Stimulated activated CD8-positive, alpha-beta memory T cell treated with anti-CD3 and anti-CD28 coated beads, Interleukin-7, amount 100 ng/mL, for 24 hours (primary cell): Measurements from ENCODE around the gene KNL1.
"Not testable (repeated sequence)": the region's sequence is repeated elsewhere in the genome, so short reads cannot be mapped to it uniquely, and the experiment has no call there.

Source experiments
- DNase-seq: peaks from one replicate; pipeline ENCODE4 v3.0.0-alpha.2; 2020; ENCODE audit warnings: low read depth

The KNL1 gene, protein sequence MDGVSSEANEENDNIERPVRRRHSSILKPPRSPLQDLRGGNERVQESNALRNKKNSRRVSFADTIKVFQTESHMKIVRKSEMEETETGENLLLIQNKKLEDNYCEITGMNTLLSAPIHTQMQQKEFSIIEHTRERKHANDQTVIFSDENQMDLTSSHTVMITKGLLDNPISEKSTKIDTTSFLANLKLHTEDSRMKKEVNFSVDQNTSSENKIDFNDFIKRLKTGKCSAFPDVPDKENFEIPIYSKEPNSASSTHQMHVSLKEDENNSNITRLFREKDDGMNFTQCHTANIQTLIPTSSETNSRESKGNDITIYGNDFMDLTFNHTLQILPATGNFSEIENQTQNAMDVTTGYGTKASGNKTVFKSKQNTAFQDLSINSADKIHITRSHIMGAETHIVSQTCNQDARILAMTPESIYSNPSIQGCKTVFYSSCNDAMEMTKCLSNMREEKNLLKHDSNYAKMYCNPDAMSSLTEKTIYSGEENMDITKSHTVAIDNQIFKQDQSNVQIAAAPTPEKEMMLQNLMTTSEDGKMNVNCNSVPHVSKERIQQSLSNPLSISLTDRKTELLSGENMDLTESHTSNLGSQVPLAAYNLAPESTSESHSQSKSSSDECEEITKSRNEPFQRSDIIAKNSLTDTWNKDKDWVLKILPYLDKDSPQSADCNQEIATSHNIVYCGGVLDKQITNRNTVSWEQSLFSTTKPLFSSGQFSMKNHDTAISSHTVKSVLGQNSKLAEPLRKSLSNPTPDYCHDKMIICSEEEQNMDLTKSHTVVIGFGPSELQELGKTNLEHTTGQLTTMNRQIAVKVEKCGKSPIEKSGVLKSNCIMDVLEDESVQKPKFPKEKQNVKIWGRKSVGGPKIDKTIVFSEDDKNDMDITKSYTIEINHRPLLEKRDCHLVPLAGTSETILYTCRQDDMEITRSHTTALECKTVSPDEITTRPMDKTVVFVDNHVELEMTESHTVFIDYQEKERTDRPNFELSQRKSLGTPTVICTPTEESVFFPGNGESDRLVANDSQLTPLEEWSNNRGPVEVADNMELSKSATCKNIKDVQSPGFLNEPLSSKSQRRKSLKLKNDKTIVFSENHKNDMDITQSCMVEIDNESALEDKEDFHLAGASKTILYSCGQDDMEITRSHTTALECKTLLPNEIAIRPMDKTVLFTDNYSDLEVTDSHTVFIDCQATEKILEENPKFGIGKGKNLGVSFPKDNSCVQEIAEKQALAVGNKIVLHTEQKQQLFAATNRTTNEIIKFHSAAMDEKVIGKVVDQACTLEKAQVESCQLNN (N-terminal part only)

GRCh38 chr15:40593588-40594428, at the start of gene KNL1:
Gene KNL1, plus strand, starts transcription at chr15:40594249. Its CDS starts 8,683 bp downstream, at chr15:40602932.
- peak; percentile 77 for DNase-seq

DNA sequence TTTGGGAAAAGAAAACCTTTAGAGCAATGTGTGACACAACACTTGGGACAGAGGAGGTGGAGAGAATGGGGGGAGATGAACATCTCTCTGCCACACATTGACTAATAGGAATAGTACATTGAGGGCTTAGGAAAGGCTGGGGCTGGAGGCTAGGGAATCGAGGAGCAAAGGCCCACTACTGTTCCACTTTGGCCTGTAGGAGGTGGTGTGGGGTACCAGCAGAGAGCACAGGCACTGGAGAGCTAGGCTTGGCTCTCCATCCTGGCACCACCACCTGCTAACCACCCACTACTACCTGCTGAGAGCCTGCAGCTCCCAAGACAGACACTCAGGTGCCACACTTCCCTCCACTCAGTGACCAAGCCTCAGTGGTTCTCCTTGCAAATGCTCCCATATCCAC, 48.6 kb upstream of the KNL1 start:
- no peak for DNase-seq

DNA sequence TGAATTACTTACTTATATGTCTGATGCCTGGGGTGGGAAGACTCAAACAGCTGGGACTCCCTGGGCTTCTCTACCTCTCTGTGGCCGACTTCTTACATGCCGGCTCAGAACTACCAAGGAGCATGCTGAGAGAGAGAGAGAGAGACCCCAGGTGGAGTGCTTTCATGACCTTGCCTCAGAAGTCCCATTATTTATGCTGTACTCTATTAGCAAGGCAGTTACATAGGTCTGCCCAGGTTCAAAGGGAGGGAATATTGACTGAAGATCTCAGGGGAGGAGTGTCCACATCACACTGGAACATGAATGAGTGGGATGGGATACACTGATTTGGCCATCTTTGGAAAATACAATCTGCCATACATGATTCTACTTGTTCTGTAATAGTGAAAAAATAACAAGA, 45.4 kb upstream of the KNL1 start:
- no peak for DNase-seq

GRCh38 chr15:40549894-40550293, 44.2 kb upstream of the KNL1 start:
- no peak for DNase-seq

GRCh38 chr15:40550341-40551037, 43.6 kb upstream of the KNL1 start:
- DNase-seq = no peak

DNA sequence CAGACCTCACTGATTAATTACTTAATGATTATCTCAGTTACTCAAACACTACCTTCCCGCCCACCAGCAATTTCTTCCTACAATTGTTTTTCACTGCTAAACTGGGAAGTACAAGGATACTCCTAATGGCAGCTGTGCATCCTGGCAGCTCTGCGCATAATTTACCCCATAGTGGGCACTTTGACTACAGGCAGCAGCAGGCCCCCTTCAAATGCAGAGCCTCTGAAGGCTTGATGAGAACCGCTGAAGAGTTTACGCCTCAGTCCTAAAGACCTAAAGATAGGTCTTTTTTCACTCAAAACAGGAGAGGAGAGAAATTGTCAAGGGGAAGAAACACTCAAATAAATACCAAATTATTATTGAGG, 39.9 kb upstream of the KNL1 start:
- no peak for DNase-seq

DNA sequence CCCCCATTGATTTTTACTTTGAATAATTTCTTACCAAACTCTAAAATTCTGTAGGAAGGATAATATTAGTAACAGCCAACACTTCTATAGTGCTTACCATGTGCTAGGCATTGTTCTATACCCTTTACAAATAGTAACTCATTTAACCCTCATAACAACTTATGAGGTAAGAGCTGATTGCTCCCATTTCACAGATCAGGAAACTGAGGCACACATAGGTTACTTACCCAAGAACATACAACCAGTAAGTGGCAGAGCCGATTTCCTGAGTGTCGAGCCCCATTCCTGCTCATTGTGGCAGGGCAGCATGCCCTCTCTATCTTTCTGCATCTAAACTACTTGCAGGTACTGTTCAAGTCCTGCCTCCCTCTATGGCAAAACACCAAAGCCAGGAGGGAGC, 38.2 kb upstream of the KNL1 start:
- no peak for DNase-seq

DNA sequence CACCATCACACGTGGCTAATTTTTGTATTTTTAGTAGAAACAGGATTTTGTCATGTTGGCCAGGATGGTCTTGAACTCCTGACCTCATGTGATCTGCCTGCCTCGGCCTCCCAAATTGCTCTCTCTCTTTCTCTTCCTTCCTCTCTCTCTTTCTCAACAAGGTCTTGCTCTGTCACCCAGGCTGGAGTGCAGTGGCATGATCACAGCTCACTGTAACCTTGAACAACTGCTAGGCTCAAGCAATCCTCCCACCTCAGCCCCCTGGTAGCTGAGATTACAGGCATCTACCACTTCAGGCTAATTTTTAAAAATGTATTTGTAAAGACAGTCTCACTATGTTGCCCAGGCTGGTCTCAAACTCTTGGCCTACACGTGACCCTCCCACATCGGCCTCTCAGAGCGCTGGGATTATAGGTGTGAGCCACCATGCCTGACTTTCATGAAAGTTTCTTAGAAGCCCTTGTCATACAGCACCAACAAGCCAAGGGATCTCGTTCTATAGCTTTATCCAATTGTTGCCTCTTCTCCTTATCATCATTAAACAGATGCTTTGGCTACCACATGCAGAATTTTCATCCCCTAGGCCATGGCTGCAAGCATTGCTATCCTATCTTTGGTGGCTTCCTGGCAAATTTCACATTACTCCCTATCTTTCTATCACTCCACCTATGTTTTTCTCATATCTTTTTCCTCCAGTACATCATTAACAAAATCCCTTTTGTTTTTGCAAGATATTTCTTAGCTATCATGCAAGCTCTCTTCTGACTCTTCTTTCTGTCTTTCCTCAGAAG, 34.9 kb upstream of the KNL1 start:
- no peak for DNase-seq

- no peak for DNase-seq
Measured at GRCh38 chr15:40562691-40563090, 31.4 kb upstream of the KNL1 start.

- DNase-seq = no peak
Measured at GRCh38 chr15:40563426-40563825, 30.6 kb upstream of the KNL1 start.

GRCh38 chr15:40564591-40565332, 29.3 kb upstream of the KNL1 start, which contains the start of gene CCDC32:
Gene CCDC32, minus strand, starts transcription at chr15:40565042. Its CDS starts 2,027 bp downstream, at chr15:40563015.
- DNase-seq = peak; percentile 90

DNA sequence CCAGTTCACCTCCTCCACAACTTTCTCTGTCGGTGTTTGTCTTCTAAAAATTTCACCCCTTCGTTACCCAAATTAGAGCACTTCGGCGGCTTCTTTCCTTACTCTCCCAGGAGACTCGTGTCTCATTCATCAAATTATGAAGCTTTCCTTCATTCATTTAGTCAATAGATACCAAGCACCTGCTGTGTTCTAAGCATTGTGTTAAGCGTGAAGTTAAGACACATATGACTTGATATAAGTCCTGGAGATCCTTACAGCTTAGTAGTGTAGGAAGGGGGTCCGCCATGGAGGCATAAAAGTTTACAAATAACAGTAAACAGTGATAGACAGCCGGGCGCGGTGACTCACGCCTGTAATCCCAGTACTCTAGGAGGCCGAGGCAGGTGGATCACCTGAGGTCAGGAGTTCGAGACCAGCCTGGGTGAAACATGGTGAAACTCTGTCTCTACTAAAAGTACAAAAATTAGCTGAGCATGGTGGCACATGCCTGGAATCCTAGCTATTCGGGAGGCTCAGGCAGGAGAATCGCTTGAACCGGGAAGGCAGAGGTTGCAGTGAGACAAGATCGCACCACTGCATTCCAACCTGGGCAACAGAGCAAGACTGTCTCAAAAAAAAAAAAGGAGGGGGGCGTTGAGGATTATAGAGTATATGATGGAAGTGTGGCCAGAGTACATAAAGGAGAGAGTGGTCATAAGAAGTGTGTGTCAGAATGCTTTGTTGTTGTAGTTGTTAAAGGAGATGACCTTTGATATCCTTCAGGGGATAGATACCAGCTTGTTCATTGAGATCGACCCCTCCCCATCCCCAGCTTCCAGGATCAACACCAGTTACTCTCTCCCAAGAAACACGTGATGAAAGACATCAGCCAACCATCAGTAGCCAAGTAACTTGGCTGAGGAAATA, 28.5 kb upstream of the KNL1 start:
- DNase-seq = no peak

- DNase-seq = no peak
Measured at GRCh38 chr15:40567111-40567510, 26.9 kb upstream of the KNL1 start.

DNA sequence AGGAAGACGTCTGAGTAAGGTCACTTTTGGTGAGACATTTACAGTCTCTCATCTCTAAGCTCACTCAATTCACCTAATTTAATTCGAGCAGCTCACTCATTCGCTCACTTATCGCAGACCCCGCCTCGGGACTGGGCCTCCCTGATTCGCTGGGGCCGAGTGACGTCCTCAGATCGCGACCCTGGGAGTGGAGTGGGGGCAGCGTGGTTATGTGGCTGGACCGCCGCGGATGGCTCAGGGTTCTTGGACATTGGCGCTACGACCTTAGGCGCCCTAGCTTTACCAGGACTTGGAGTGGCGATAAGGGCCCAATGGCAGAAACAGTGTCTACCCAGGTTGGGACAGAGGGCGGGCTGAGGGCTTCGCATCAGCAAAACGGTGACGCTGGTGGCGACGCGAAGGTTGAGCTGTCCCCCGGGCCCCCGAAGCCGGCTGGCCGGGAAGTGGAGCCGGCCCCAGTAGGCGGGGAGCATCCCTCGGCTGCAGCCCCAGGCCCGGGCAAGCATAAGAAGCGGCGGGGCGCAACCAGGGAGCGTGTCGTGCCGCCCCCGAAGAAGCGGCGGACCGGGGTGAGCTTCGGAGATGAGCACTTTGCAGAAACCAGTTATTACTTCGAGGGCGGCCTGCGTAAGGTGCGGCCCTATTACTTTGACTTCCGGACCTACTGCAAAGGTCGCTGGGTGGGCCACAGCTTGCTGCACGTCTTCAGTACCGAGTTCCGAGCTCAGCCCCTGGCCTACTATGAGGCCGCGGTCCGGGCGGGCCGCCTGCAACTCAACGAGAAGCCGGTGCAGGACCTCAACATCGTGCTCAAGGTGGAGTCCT, 24.7 kb upstream of the KNL1 start, which contains the start of gene RPUSD2:
Gene RPUSD2, plus strand, starts transcription at position 171 of the 825 bp plus-strand sequence. Its CDS starts 39 bp downstream, at position 210.
- DNase-seq = peak; percentile 93

- no peak for DNase-seq
Measured at GRCh38 chr15:40575113-40575512, 18.9 kb upstream of the KNL1 start.

GRCh38 chr15:40576914-40577313, 17.1 kb upstream of the KNL1 start:
- DNase-seq = not testable (repeated sequence)

GRCh38 chr15:40578892-40579291, 15.2 kb upstream of the KNL1 start:
- no peak for DNase-seq
